Transverse colon (tissue), 4 donors: ENCODE data around the gene MGMT.

Experiments
- POLR2A ChIP-seq: fragments of 450-650 bp; IDR thresholded peaks from one replicate; pipeline ENCODE4 v1.6.1; 2016; ENCODE audit warnings: antibody characterized with exemption, mild to moderate bottlenecking, moderate library complexity
- POLR2AphosphoS5 ChIP-seq, 3 donors: sonication (generic); formaldehyde crosslinking; IDR thresholded peaks; one replicate each; pipeline ENCODE4 v1.6.1; 2016; ENCODE audit warnings: antibody characterized with exemption in 3 of 3
- TF ChIP-seq, protein P1 (sequence below), 5 experiments: fragments of 200-600 bp in 3 of 5; fragments of 450-650 bp in 2 of 5; sonication (generic) in 3 of 5; IDR thresholded peaks; 1 replicate in 2 of 5; 2 replicates in 3 of 5; pipeline ENCODE4 v1.5.1; 2016 to 2017; ENCODE audit warnings: antibody characterized with exemption in 5 of 5, inconsistent platforms in 3 of 5, mild to moderate bottlenecking in 2 of 5, moderate library complexity in 1 of 5

- TF ChIP-seq, protein P1, sequence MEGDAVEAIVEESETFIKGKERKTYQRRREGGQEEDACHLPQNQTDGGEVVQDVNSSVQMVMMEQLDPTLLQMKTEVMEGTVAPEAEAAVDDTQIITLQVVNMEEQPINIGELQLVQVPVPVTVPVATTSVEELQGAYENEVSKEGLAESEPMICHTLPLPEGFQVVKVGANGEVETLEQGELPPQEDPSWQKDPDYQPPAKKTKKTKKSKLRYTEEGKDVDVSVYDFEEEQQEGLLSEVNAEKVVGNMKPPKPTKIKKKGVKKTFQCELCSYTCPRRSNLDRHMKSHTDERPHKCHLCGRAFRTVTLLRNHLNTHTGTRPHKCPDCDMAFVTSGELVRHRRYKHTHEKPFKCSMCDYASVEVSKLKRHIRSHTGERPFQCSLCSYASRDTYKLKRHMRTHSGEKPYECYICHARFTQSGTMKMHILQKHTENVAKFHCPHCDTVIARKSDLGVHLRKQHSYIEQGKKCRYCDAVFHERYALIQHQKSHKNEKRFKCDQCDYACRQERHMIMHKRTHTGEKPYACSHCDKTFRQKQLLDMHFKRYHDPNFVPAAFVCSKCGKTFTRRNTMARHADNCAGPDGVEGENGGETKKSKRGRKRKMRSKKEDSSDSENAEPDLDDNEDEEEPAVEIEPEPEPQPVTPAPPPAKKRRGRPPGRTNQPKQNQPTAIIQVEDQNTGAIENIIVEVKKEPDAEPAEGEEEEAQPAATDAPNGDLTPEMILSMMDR (IDR thresholded peaks at IDR 0.05): no peak
- TF ChIP-seq POLR2A (no peak), POLR2AphosphoS5 (IDR thresholded peaks at IDR 0.05) (no peak)
Observed at GRCh38 chr10:129586898-129587443, 119.9 kb downstream of the MGMT start.
